GM23338 (cell line): ENCODE results near the gene MBNL1.

ENCODE experiments used
- CREB1 ChIP-seq: fragments of 250-450 bp; sonication (Bioruptor Pico); IDR thresholded peaks from 2 replicates; pipeline ENCODE4 v1.5.0; 2020; ENCODE audit warnings: low read depth, mild to moderate bottlenecking, moderate library complexity
- EZH2 ChIP-seq: fragments of 200-600 bp; sonication (generic); IDR thresholded peaks from one replicate; pipeline ENCODE4 v1.8.0; 2017; ENCODE audit warnings: antibody characterized with exemption, mild to moderate bottlenecking, low read depth; ENCODE audit not compliant: unreplicated experiment
- JUNB ChIP-seq: IDR thresholded peaks from one replicate; pipeline ENCODE4 v1.6.1; 2016; ENCODE audit warnings: antibody characterized with exemption; ENCODE audit not compliant: unreplicated experiment
- POLR2AphosphoS5 ChIP-seq: IDR thresholded peaks from 2 replicates; pipeline ENCODE4 v1.6.1; 2016; ENCODE audit warnings: antibody characterized with exemption, low read depth
- ZNF114 ChIP-seq: fragments of 250-450 bp; sonication (Bioruptor Pico); IDR thresholded peaks from 2 replicates; pipeline ENCODE4 v1.5.0; 2020; ENCODE audit warnings: mild to moderate bottlenecking, moderate library complexity
- TF ChIP-seq, protein P1 (sequence below), 2 experiments: fragments of 200-600 bp in 1 of 2; sonication (generic) in 1 of 2; conservative IDR thresholded peaks; 2 replicates each; pipeline versions ENCODE4 v1.5.1 to v1.6.1; 2016 to 2017; ENCODE audit warnings: antibody characterized with exemption in 2 of 2, low read depth in 2 of 2, mild to moderate bottlenecking in 2 of 2, moderate library complexity in 1 of 2

DNA sequence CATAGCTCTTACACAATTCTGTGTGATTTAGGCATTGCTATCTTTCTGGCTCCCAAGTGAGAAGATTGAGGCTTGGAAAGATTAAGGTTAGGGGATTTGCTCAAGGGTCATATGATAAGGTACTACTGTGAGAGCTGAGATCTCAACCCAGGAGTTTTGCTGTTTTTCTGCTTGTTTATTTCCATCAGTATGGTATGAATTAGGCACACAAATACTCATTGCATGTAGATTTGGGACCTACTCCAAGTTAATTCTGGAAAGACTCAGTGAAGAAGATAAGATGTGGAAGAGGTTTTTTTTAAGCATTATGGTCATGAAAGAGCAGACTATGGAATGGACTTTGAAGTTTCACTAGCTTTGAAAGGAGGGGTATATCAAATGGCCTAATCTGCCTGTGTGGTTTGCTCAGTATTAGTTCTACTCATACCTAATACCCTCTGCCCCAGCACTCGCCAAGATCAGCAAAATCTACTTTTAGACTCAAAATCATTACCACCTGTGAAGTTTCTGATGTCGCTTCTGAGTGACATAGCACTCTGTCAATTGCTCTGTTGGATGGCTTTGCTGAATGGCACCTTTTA is 12.5 kb downstream of the MBNL1 start:
- TF ChIP-seq, protein P1, sequence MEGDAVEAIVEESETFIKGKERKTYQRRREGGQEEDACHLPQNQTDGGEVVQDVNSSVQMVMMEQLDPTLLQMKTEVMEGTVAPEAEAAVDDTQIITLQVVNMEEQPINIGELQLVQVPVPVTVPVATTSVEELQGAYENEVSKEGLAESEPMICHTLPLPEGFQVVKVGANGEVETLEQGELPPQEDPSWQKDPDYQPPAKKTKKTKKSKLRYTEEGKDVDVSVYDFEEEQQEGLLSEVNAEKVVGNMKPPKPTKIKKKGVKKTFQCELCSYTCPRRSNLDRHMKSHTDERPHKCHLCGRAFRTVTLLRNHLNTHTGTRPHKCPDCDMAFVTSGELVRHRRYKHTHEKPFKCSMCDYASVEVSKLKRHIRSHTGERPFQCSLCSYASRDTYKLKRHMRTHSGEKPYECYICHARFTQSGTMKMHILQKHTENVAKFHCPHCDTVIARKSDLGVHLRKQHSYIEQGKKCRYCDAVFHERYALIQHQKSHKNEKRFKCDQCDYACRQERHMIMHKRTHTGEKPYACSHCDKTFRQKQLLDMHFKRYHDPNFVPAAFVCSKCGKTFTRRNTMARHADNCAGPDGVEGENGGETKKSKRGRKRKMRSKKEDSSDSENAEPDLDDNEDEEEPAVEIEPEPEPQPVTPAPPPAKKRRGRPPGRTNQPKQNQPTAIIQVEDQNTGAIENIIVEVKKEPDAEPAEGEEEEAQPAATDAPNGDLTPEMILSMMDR (conservative IDR thresholded peaks at IDR 0.05; ENCODE audit: low read depth in 2 of 2): no peak
- TF ChIP-seq CREB1 (CRISPR knock-in tag) (no peak), JUNB (no peak), POLR2AphosphoS5 (no peak), EZH2 (no peak), ZNF114 (CRISPR knock-in tag) (no peak)
